ENCODE measurements around the gene GABRB3. TPM values are rescaled to one million over a fixed set of nuclear protein-coding genes. Genes with fewer than 3 reads are reported as not detected.

The GABRB3 gene
- total RNA-seq, 4 donors from 2014 or later = 0.67 to 2.3 (median 1.4) TPM

DNA sequence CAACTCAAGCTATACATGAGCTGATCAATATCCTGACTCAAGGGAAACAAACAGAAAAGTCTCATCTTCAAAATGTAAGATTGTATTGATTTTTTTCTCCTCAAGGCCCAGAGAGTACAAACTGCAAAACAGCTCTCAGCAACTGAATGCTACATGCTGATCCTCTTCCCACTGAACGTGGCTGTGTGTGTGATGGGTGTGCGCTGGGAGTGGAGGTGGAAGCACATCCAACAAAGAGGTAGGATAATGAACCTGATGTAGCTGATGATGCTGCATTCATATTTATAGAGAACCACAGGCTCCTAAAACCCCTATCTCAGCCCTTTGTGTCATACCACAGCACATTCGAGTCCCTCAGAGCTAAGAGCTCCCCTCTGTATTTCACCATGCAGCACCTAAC is 56.8 kb downstream of the GABRB3 start:
- WGBS, 2 donors = 78% methylated on average over 3 of the region's 3 CpGs

DNA sequence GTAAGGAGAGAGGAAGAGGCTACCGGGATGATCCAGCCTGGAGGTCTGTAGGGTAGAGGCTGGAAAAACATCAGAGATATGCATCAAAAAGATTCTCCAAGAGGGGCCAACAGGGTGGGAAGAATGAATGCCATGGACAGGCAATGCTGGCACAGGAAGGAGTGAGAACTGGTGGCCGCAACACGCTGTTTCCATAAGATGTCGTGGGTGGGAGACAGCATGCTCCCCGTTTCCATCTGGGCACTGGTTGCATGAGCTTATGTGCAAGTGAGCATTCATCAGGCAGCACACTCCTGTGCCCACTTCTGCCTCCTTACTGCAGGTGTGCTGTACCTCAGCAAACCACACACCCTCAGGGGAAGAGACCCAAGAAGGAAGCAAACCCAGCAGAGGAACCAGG is 59.4 kb downstream of the GABRB3 start:
- TF ChIP-seq, protein P1, sequence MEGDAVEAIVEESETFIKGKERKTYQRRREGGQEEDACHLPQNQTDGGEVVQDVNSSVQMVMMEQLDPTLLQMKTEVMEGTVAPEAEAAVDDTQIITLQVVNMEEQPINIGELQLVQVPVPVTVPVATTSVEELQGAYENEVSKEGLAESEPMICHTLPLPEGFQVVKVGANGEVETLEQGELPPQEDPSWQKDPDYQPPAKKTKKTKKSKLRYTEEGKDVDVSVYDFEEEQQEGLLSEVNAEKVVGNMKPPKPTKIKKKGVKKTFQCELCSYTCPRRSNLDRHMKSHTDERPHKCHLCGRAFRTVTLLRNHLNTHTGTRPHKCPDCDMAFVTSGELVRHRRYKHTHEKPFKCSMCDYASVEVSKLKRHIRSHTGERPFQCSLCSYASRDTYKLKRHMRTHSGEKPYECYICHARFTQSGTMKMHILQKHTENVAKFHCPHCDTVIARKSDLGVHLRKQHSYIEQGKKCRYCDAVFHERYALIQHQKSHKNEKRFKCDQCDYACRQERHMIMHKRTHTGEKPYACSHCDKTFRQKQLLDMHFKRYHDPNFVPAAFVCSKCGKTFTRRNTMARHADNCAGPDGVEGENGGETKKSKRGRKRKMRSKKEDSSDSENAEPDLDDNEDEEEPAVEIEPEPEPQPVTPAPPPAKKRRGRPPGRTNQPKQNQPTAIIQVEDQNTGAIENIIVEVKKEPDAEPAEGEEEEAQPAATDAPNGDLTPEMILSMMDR (IDR thresholded peaks at IDR 0.05) = no peak
- no peak for TF ChIP-seq POLR2A (IDR thresholded peaks at IDR 0.05)
- H3K27ac ChIP-seq = no peak overlapping the region
- H3K4me3 ChIP-seq = no peak overlapping the region
- peaks cover 0 to 7% (median 0%) of the 10 kb centered on the region in 3 donors for H3K9me3 ChIP-seq
- H3K4me1 ChIP-seq = no peaks in the 10 kb centered on the region
- intact Hi-C loops (cut with DNase I) = no loop called here
- H3K27me3 ChIP-seq = no peaks in the 10 kb centered on the region
- H3K36me3 ChIP-seq = no peaks in the 10 kb centered on the region
- 86 to 95% methylated on average over 5 of the region's 5 CpGs for WGBS, 2 donors
- DNase-seq = no peak

More for the DNA sequence above, 56.8 kb downstream of the GABRB3 start:
- DNase-seq = no peak
- Histone ChIP-seq H3K27me3 (no peaks in the 10 kb centered on the region), H3K4me1 (no peaks in the 10 kb centered on the region), H3K36me3 (no peaks in the 10 kb centered on the region), H3K4me3 (no peak overlapping the region), H3K27ac (no peak overlapping the region), H3K9me3 (peaks cover 0 to 7% (median 0%) of the 10 kb centered on the region in 3 donors)
- intact Hi-C loops (cut with DNase I) = no loop called here
- no peak for TF ChIP-seq POLR2A (IDR thresholded peaks at IDR 0.05)
- TF ChIP-seq, protein P1 (IDR thresholded peaks at IDR 0.05) = no peak

DNA sequence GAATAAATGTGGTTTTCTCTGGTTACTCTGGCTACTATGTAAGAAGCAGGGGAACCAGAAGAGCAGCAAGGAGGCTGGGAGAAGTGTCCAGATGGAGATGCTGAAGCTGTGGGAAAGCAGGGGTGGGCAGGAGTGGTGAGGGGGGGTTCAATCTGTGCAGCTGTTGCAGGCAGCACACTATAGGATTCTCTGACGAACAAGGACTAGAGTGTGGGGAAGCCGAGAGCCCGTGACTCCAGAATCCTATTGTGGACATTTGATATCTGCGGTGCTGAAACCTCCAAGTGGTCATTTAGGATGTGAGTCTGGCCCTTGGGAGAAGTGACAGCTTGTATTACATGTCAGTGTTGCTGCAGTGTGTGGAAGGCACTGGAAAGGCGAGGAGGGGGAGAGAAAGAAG is 60.5 kb downstream of the GABRB3 start:
- WGBS, 2 donors = 80 to 83% methylated on average over 4 to 5 of the region's 5 CpGs
- H3K4me3 ChIP-seq = no peak overlapping the region
- intact Hi-C loops (cut with DNase I) = no loop called here
- TF ChIP-seq, protein P1 (IDR thresholded peaks at IDR 0.05) = no peak
- no peak for TF ChIP-seq POLR2A (IDR thresholded peaks at IDR 0.05)
- H3K4me1 ChIP-seq = no peaks in the 10 kb centered on the region
- DNase-seq = no peak
- no peak overlapping the region for H3K27ac ChIP-seq
- H3K27me3 ChIP-seq = no peaks in the 10 kb centered on the region
- peaks cover 0 to 7% (median 0%) of the 10 kb centered on the region in 3 donors for H3K9me3 ChIP-seq
- H3K36me3 ChIP-seq = no peaks in the 10 kb centered on the region

DNA sequence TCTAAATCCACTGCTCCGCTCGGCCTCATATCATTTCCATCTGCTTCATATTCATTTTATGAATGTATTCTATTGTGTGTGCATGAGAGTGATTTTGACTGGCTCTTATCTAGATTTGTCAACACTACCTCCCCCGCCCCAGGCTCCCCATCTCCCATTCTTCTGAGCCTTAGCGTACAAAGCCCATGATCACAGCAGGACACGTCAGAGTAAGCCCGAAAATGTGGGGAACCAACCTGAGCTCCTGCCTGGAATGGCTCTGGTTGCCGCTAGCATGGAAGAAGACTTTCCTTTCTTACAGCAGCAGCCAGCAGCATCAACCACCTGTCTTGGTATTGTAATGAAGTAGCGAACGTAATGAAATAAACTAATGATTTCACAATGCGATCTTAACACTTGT is 61.4 kb downstream of the GABRB3 start:
- no peak overlapping the region for H3K4me3 ChIP-seq
- peaks cover 0 to 7% (median 0%) of the 10 kb centered on the region in 3 donors for H3K9me3 ChIP-seq
- DNase-seq = no peak
- intact Hi-C loops (cut with DNase I) = no loop called here
- WGBS, 2 donors = 64 to 65% methylated on average over 10 of the region's 10 CpGs
- TF ChIP-seq POLR2A (IDR thresholded peaks at IDR 0.05) = no peak
- TF ChIP-seq, protein P1 (IDR thresholded peaks at IDR 0.05) = no peak
- no peaks in the 10 kb centered on the region for H3K27me3 ChIP-seq
- H3K27ac ChIP-seq = no peak overlapping the region
- no peaks in the 10 kb centered on the region for H3K4me1 ChIP-seq
- H3K36me3 ChIP-seq = no peaks in the 10 kb centered on the region

DNA sequence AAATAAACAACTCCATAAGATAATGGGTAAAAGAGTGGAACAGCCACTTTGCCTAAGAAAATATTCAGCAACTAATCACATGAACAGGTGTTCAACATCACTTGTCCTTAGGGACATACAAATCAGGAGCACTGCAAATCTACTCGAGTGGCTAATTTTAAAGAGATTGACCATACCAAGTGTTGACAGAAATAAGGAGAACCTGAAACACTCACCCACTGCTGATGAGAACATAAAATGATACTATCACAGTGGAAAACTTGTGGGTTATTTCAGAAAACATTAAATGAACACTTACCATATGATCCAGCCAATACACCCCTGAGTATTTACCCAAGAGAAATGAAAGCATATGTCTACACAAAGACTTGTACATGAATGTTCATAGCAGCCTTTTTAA is 70.5 kb downstream of the GABRB3 start:
- no peak overlapping the region for H3K27ac ChIP-seq
- intact Hi-C loops (cut with DNase I) = no loop called here
- no peaks in the 10 kb centered on the region for H3K36me3 ChIP-seq
- DNase-seq = no peak
- no peaks in the 10 kb centered on the region for H3K27me3 ChIP-seq
- no peak overlapping the region for H3K4me3 ChIP-seq
- H3K9me3 ChIP-seq = no peaks in the 10 kb centered on the region
- WGBS, 2 donors = 36 to 61% methylated on average over 1 of the region's 1 CpG
- no peaks in the 10 kb centered on the region for H3K4me1 ChIP-seq
- TF ChIP-seq POLR2A (IDR thresholded peaks at IDR 0.05) = no peak
- TF ChIP-seq, protein P1 (IDR thresholded peaks at IDR 0.05) = no peak
